Lung microvascular endothelial cell (primary cell): ENCODE results near the gene SELENOI. TPM values are rescaled to one million over a fixed set of nuclear protein-coding genes. Genes with fewer than 3 reads are reported as not detected.
"Not testable (repeated sequence)": the region's sequence is repeated elsewhere in the genome, so short reads cannot be mapped to it uniquely, and the experiment has no call there.

Source experiments
- DNase-seq, 2 donors: peaks; one replicate each; pipeline versions ENCODE4 v3.0.0 to v3.0.0-alpha.2; 2010; ENCODE audit warnings: low read depth in 2 of 2
- total RNA-seq: library from RNA; depleted of rRNA; stranded (reverse); fragments of >200 nt; gene quantifications from 2 replicates; pipeline ENCODE4 v1.2.1, GENCODE V29; 2014

The SELENOI gene
- total RNA-seq, 1 donor from 2014 or later: 9.3 TPM

DNA sequence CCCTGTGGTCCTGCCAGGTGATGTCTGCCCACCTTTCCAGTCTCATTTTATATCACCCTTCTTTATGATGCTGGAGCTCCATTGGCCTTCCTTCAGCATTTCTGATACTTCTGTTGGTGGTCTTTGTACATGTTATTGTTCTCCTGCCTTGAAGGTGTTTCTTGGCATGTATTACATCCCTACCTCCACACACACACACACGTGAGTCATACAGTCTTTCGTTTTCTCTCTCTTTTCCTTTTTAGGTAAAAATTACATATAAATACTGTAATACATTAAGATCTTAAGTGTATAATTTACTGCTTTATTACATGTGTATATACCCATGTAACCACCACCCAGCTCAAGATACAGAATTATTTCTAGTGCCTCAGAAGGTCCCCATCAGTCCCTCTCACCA lies 10.8 kb downstream of the SELENOI start:
- DNase-seq: no peak

DNA sequence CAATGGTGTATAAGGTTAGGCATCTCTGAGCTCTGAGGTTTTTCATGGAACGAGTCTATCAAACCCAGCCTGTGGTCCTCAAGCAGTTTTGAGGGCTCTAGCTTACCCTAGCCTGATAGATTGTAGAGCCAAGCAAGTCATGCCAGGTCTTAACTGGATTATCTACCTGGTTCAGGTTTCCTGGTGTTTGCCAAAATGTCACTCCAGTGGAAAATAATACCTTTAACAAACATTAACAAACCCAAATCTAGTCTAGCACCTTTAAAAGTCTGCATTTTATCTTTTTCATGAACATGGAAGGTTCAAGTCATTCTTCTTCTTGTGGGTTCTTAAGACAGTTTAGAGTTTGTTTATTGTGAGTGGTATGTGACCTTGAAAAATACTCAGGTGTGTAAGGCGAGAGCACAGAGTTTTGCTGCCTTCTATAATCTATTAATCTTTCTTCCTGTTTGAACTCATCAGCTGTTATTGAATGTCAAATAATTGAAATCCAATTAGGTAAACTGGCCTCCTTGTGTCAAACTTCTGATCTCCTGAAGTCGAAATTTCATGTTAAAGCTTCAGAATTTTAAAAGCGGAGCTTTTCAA lies 14.0 kb downstream of the SELENOI start:
- DNase-seq: no peak

DNA sequence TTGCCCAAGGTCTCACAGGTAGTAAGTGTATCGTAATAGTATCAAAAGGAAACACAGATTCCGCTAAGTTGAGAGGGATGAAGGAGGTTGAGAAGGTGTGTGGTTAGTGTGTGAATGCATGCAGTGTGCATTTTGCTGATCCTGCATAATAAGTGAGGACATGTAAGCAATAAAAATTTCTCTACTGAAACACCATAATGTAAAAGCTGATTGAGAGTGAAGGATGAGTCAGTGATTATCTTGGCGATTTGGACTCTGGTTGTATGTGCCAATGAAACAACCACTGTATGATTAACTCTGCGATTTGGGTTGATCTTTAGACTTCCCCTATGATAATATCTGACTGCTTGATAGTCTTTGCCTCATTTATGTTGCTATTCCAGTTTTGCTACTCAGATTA lies 17.4 kb downstream of the SELENOI start:
- peak; percentile 8 to 13 for DNase-seq

DNA sequence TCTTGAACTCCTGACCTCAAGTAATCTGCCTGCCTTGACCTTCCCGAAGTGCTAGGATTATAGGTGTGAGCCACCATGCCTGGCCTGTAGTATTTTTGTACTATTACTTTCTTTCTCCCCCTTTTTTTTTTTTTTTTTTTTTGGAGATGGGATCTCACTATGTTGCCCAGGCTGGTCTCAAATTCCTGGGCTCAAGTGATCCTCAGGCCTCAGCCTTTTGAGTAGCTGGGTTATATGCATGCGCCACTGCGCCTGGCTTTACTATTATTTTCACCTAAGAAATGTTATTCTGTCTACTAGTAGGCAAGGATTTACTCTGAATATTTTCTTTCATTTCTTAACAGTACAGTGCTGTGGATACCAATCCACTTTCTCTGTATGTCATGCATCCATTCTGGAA lies 18.0 kb downstream of the SELENOI start:
- DNase-seq: no peak

DNA sequence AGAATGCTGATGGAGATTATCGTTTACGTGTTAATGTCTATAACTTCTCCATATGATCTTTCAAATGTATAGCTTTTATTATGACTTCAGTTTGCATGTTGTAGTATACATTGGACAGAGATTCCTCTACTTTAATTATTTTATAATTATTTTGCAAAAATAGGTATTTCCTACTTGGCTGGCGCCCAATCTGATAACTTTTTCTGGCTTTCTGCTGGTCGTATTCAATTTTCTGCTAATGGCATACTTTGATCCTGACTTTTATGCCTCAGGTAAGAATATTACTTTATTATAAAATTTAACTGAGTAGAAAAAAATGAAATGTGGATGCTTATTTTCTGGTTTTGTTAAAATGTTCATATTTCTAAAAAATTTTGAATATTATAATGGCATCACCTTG lies 18.7 kb downstream of the SELENOI start:
- no peak for DNase-seq

DNA sequence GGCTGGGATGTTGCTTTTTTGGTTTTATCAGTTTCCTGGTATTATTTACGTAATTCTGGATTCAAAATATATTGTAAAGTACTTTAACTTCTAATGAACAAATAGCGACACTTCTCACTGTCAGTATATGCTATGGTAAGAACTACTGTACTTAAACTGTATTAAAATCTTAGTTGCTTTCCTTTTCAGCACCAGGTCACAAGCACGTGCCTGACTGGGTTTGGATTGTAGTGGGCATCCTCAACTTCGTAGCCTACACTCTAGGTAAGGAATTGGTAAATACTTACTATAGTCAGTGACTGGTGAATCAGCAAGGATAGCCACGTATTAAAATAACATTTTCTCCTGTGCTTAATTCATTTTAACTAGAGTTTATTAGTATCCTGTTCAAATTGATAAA lies 21.0 kb downstream of the SELENOI start:
- no peak for DNase-seq

DNA sequence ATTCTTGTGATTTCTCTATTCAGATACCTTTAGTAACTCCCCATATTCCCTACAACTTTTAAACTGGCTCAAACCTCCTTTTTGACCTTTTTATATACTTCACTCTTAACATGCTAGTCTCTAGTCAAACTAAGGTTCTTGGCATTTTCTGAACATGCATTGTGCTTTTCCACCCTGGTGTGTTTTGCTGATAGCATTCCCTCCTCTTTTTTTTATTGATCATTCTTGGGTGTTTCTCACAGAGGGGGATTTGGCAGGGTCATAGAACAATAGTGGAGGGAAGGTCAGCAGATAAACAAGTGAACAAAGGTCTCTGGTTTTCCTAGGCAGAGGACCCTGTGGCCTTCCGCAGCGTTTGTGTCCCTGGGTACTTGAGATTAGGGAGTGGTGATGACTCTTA lies 23.7 kb downstream of the SELENOI start:
- DNase-seq: not testable (repeated sequence)

DNA sequence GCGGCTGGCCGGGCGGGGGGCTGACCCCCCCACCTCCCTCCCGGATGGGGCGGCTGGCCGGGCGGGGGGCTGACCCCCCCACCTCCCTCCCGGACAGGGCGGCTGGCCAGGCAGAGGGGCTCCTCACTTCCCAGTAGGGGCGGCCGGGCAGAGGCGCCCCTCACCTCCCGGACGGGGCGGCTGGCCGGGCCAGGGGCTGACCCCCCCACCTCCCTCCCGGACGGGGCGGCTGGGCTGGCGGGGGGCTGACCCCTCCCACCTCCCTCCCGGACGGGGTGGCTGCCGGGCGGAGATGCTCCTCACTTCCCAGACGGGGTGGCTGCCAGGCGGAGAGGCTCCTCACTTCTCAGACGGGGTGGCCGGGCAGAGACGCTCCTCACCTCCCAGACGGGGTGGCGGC lies 25.0 kb downstream of the SELENOI start:
- DNase-seq: not testable (repeated sequence)

DNA sequence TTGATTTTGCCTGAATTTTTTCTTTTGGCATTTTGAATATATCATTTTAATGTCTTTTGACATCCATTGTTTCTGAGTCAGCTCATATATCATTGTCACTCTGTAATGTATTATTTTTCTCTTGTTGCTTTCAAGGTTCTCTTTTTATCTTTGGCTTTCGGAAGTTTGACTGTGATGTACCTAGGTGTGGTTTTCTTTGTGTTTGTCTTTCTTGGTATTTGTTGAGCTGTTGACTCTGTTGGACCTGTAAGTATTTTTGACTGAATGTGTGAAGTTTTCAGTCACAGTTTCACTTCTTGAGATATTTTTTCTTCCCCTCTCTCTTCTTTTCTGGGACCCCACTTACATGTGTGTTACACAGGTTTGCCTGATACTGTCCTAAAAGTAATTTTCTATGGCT lies 30.9 kb downstream of the SELENOI start:
- no peak for DNase-seq

DNA sequence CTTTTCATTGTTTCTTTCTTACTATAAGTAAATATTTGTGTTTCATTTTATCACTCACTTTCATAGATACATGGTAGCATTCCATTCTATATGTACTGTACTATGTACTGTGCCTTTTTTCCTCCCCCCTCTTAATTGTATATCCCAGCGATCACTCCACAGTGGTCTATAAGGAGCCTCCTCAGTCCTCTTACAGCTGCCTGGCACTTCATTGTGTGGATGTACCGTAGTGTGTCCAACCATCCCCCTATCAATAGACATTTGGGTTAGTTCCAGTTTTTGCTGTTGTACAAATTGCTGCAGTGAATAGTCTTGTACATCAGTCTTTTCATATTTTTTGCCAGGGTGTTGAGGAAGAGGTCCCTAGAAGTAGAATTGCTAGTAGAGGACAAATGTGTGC lies 34.3 kb downstream of the SELENOI start:
- DNase-seq: no peak

DNA sequence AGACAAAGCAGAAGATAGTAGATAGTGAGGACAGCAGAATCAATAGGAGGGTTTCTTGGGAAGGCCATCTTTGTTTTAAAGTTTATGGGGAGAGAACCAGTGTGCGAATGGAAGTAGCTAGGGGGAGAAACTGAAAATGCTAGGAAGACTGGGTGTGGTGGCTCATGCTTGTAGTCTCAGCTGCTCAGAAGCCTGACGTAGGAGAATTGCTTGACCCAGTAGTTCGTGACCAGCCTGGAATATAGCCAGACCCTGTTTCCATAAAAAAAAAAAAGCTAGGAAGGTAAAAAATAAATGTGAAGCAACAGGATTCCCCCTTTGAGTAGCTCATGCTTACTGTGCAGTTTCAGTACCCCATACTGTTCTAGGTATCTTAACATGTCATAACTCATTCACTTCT lies 36.6 kb downstream of the SELENOI start:
- DNase-seq: no peak

DNA sequence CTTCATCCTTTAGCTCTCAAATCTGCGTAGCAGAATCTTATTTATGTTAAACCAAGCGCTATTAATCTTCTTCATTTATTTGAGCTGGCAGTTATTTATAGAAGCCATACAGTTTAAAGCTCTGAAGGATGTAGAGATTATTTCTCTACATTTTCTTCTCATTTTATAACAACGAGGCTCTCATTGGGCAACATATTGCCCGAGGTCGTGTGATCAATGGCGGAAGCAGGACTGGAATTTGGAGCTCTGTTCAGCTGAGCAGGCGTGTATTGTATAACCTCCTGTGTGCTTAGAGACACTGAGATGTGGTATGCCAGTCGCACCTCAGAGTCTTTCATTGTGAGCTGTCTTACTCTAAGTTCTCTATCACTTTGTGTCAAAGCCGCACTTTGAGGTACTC lies 38.2 kb downstream of the SELENOI start:
- DNase-seq: no peak

DNA sequence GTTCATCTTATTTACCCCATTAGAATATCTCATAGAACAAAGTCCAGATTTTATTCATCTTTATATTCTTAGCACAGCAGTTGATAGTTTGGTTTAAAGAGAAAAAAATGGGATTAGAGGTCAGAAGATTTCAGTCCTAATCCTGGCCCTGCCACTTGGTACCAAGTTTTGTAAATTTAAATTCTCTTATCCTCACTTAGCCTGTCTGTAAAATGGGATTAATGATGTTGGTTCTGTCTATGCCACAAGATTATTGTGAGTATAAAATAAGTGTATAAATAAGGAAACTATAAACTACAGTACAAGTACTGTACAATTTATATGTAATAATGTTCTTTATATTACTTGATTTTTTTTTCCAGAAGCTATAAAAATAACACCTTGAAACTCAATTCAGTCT lies 38.7 kb downstream of the SELENOI start:
- DNase-seq: no peak

DNA sequence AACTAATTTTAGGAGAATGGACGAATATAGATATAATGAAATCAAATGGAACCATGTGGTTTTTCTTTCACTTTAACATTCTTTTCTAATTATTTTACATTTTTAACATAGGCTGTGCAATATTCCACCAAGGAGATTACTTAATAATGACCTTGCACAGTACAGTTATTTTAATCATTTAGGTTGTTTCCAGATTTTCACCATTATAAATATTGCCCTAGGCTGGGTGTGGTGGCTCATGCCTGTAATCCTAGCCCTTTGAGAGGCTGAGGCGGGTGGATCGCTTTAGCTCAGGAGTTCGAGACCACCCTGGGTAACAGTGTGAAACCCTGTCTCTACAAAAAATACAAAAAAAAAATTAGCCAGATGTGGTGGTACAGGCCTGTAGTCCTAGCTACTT lies 41.2 kb downstream of the SELENOI start:
- DNase-seq: no peak

DNA sequence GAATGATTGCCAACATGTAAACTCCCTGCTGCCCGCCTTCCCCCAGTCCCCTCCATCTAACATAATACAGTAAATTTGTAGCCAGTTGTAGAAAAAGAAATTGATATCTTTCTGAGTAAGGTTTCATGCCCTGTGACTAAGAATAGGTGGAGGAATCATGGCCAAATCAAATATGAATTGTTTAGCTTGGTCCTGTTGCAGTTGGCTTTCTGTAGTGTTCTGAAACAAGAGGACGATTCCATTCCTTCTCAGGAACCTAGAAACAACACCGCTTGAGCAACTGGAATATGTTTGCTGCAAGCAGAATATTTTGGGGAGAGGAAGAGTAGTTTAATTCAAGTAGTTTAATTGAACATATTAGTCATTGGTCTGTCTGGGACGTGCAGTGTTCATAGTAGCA lies 48.8 kb downstream of the SELENOI start:
- no peak for DNase-seq

DNA sequence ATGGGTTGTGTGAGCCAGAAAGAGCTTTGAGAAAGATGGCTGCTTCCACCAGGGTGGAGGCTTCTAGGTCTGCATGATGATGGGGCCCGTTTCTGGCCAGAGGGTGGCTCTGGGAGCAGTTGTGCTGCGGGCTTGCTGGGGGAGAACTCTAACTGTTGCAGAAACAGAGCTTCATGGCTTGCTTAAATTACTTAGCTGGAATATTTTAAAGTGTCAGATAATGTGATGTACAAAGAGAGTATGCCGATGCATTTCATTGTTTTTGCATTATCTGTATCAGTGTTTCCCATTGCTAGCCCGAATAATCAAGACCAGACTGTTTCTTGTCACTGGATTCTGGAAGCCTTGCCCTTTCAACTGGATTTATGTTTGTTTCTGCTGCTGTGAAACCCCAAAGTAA lies 49.5 kb downstream of the SELENOI start:
- DNase-seq: no peak

DNA sequence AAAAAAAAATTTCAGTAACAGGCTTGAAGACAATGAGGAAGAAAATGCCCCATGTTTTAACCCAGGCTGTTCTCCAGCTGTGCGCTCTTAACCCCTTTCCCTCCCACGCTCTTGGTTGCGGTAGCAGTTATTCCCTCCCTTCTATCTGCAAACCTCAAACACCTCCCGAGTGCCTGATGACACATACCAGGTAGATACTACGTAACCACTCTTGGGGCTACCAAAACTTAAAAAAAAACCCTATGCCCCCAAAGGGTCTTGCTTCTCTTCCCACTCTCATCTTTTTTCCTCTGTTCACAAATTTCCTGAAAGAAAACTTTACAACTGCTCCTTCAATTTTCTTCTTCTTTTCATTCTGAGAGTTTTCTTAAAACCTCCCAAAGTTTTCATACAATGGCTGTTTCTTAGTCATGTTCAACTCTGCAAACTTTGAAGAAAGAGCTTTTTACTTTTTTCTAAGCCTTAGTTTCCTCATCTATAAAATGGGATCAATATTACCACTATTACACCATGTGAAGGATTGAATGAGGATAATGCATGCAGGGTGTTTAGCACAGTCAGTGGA lies 50.9 kb downstream of the SELENOI start:
- DNase-seq: no peak

DNA sequence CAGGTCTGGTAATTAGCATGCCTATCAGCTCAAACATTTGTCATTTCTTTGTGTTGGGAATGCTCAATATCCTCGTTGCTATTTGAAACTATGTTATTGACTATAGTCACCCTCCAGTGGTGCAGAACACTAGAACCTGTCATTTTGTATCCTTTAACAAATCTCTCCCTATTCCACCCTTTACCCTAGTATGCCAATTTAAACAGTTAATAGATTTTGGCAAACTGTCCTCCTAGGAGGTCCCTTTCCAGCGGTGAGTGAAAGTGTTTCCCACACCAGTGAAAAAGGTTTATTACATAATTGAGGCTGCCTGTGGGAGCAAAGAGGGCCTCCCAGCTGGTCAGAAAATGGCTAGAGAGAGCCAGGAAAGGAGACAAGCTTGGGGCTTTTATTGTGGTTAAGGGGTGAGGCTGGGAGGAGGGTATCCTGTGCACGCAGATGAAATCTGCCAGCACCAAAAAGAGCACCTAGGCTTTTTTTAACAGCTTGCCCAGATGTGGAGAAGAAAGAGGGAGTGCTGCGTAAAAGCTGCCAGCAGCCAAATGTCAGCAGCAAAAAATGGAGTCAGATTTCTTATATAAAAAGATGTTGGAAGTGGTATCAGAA lies 53.9 kb downstream of the SELENOI start:
- DNase-seq: no peak

DNA sequence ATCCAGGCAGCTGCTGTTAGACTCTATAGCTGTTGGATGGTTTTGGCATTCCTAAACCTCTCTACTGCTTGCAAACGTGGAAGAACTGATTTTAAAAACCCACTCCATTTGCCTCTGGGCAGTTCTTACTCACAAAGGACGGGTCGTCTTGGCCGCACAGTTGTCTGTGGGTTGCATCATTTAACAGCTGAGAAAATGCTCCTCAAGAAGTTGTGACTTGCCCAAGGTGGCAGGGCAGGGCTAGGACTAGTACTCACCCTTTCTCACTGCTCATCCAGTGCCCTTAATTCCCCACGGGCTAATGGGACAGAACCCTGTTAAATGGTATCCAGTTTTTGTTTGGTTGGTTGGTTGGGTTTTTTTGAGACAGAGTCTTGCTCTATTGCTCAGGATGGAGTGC lies 54.8 kb downstream of the SELENOI start:
- DNase-seq: no peak

DNA sequence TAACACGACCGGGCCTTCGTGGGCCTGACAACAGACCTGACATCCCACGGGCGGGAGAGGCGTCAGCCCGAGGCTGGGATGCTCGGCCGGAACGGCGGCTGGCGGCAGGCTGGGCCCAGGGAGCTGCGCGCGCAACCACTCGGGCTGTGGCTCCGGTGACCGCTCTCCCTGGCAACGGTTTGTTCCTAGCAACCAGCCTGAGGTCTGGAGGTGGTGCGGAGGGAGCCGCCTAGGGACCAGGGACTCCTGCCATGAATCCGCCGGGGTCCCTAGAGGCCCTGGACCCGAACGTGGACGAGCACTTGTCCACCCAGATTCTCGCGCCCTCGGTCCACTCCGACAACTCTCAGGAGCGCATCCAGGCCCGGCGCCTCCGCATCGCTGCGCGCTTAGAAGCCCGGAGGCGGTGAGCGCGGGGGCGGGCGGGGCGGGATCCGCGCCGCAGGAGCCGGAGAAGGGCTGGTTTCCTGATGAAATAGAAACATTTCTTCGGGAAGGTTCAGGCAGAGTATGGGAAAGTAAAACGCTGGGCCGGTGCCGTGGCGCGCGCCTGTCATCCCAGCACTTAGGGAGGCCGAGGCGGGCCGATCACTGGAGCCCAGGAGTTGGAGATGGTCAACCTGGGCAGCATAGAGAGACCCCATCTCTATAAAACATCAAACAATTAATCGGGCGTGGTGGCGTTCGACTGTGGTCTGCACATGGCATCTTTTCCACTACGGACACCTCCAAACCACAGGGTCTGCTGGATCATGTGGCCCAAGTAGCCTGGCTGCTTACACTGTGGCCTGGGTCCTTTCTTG lies 56.0 kb downstream of the SELENOI start, which contains the start of gene DRC1:
TSS of gene DRC1 (plus strand) at position 182 of the 803 bp plus-strand sequence. CDS start at position 252, 70 bp downstream.
- peak; percentile 73 to 79 for DNase-seq

DNA sequence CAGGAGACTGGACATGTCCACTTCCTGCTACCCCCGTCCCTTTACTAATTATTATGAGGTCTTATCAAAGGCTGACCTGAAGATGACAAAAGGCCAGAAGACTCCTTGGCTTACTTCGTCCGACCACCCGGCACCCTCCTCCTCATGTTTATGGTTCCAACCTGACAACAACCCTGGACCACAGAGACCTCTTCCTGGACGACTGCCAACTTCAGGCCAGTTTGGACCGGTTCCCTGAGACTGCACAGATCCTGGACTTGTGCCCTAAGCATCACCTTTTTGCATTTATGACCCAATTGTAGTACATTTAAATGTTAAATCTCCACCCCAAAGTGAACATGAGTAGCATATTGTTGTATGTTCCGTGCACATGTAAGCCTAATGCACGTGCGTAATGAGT lies 61.6 kb downstream of the SELENOI start:
- DNase-seq: no peak

DNA sequence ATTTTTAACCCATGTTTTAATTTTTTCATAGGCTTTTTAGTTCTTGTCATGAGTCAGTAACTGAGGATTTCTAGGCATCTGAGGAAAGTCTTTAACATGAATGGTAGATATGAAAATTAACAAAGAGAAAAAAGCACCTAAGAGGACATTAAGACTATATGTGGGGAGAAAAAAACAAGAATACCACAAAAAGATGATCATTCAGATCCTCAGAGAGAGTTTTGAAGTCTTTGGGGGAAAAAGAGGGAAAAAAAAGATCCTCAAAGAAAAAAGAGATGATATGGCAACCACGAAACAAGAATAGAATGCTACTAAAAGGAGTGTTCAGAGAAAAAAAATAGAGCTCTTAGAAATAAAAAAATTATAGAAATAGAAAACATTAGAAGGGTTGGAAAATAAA lies 63.8 kb downstream of the SELENOI start:
- no peak for DNase-seq
